BE2C (cell line): ENCODE measurements around the gene MRPL22.
"Not testable (repeated sequence)": the region's sequence is repeated elsewhere in the genome, so short reads cannot be mapped to it uniquely, and the experiment has no call there.

Experiments used
- DNase-seq: peaks from one replicate; pipeline ENCODE4 v3.0.0-alpha.2; 2020
- H3K27me3 ChIP-seq: fragments of 250-450 bp; sonication (Bioruptor Pico); 2 replicates; pipeline ENCODE4 v1.5.1; 2020; ENCODE audit warnings: mild to moderate bottlenecking
- H3K36me3 ChIP-seq: fragments of 250-450 bp; sonication (Bioruptor Pico); 2 replicates; pipeline ENCODE4 v1.5.1; 2020; ENCODE audit warnings: mild to moderate bottlenecking
- H3K4me1 ChIP-seq: fragments of 250-450 bp; sonication (Bioruptor Pico); 2 replicates; pipeline ENCODE4 v1.5.1; 2020
- H3K4me3 ChIP-seq: 2 replicates; pipeline ENCODE4 v1.5.1; 2011; ENCODE audit warnings: low read depth, low read length
- H3K9me3 ChIP-seq: fragments of 250-450 bp; sonication (Bioruptor Pico); 2 replicates; pipeline ENCODE4 v1.5.1; 2020
- CTCF ChIP-seq: IDR thresholded peaks from 2 replicates; pipeline ENCODE4 v1.5.1; 2012; ENCODE audit warnings: mild to moderate bottlenecking, low read depth, low read length

MRPL22 gene

GRCh38 chr5:154898210-154898609 is 42.7 kb upstream of the MRPL22 start:
- H3K4me3 ChIP-seq: no peak overlapping the region
- TF ChIP-seq CTCF: no peak
- no peaks in the 10 kb centered on the region for H3K4me1 ChIP-seq
- no peak for DNase-seq
- no peaks in the 10 kb centered on the region for H3K9me3 ChIP-seq
- H3K36me3 ChIP-seq: peaks cover 93% of the 10 kb centered on the region
- H3K27me3 ChIP-seq: no peaks in the 10 kb centered on the region

GRCh38 chr5:154899151-154899816 is 41.6 kb upstream of the MRPL22 start:
- no peak overlapping the region for H3K4me3 ChIP-seq
- no peak for DNase-seq
- no peak for TF ChIP-seq CTCF
- no peaks in the 10 kb centered on the region for H3K9me3 ChIP-seq
- H3K36me3 ChIP-seq: peaks cover 91% of the 10 kb centered on the region
- no peaks in the 10 kb centered on the region for H3K4me1 ChIP-seq
- no peaks in the 10 kb centered on the region for H3K27me3 ChIP-seq

- H3K27me3 ChIP-seq: no peaks in the 10 kb centered on the region
- DNase-seq: no peak
- peaks cover 93% of the 10 kb centered on the region for H3K36me3 ChIP-seq
Measured at GRCh38 chr5:154900066-154900465, 40.8 kb upstream of the MRPL22 start.

GRCh38 chr5:154901276-154901675 is 39.6 kb upstream of the MRPL22 start:
- H3K27me3 ChIP-seq: no peaks in the 10 kb centered on the region
- no peak for TF ChIP-seq CTCF
- DNase-seq: no peak
- H3K4me3 ChIP-seq: no peak overlapping the region
- peaks cover 91% of the 10 kb centered on the region for H3K36me3 ChIP-seq
- H3K4me1 ChIP-seq: no peaks in the 10 kb centered on the region
- H3K9me3 ChIP-seq: no peaks in the 10 kb centered on the region

More at GRCh38 chr5:154900066-154900465, 40.8 kb upstream of the MRPL22 start:
- Histone ChIP-seq H3K4me1 (no peaks in the 10 kb centered on the region), H3K4me3 (no peak overlapping the region), H3K9me3 (no peaks in the 10 kb centered on the region)
- no peak for TF ChIP-seq CTCF

- TF ChIP-seq CTCF: no peak
- no peaks in the 10 kb centered on the region for H3K27me3 ChIP-seq
- no peak overlapping the region for H3K4me3 ChIP-seq
- DNase-seq: no peak
- H3K4me1 ChIP-seq: no peaks in the 10 kb centered on the region
- no peaks in the 10 kb centered on the region for H3K9me3 ChIP-seq
- H3K36me3 ChIP-seq: peaks cover 92% of the 10 kb centered on the region
Measured at GRCh38 chr5:154901913-154902312, 39.0 kb upstream of the MRPL22 start.

- H3K36me3 ChIP-seq: peaks cover 82% of the 10 kb centered on the region
- H3K4me3 ChIP-seq, DNase-seq, H3K4me1 ChIP-seq, H3K27me3 ChIP-seq, H3K9me3 ChIP-seq: not testable (repeated sequence)
Measured at GRCh38 chr5:154905601-154906000, 35.3 kb upstream of the MRPL22 start.
